ENCODE measurements around the gene USP34.

Gene USP34

DNA sequence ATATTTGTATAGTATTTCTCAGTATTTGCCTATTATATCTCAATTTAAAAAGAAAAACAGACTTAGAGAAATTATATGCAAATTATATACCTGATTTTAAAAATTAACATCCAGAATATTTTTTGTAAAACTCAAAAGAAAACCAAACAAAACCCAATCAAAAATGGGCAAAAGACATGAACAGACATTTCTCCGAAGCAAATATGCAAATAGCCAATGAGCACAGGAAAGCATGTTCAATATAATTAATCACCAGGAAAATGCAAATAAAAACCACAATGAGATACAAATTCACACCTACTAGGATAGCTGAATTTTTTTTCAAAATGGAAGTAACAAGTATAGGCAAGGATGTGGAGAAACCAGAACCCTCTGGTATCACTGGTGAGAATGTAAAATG lies 108.0 kb downstream of the USP34 start:
- no peak for DNase-seq

DNA sequence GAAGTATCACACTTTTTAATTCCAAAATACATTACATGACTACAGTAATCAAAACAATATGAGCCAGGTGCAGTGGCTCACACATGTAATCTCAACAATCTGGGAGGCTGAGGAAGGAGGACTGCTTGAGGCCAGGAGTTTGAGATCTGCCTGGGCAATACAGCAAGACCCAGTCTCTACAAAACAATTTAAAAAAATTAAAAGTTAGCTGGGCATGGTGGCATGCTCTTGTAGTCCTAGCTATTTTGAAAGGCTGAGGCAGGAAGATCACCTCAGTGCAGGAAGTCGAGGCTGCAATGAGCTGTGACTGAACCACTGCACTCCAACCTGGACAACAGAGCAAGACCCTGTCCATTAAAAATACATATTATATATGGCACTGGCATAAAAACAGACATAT lies 109.8 kb downstream of the USP34 start:
- no peak for DNase-seq

DNA sequence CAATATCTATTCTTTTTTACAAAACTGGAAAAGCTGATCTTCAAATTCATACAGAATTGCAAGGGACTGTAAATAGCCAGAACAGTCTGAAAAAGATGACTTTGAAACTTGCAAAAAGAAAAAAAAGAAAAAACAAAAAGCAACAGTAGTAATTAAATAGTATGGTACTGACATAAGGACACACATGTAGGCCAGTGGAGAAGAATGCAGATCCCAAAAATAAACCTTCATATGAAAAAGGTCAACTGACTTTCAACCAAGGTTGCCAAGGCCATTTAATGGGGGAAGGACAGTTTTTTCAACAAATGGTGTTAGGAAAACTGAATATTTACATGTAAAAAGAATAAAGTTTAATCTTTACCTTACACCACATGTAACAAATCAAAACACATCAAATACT lies 111.8 kb downstream of the USP34 start:
- DNase-seq: no peak

DNA sequence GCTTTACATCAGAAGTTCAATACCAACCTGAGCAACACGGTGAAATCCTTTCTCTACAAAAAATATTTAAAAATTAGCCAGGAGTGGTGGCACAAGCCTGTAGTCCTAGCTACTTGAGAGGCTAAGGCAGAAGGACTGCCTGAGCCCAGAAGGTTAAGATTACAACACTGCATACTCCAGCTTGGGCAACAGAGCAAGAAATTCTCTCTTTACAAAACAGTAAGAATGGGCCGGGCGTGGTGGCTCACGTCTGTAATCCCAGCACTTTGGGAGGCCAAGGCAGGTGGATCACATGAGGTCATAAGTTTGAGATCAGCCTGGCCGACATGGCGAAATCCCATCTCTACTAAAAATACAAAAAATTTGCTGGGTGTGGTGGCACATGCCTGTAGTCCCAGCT lies 113.2 kb downstream of the USP34 start:
- no peak for DNase-seq

DNA sequence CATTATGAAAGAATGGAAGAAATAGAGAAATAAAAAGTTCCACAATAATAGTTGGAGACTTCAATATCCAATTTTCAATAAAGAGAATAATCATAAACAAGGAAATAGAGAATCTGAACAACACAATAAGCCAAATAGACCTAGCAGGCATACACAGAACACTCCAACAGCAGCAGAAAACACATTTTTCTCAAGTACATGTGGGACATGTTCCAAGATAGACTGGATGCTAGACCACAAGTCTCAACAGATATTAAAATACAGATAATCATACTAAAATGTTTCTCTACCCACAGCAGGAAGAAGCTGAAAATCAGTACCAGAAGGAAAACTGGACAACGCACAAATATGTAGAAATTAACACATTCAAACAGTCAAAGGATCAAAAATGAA lies 113.9 kb downstream of the USP34 start:
- no peak for DNase-seq

DNA sequence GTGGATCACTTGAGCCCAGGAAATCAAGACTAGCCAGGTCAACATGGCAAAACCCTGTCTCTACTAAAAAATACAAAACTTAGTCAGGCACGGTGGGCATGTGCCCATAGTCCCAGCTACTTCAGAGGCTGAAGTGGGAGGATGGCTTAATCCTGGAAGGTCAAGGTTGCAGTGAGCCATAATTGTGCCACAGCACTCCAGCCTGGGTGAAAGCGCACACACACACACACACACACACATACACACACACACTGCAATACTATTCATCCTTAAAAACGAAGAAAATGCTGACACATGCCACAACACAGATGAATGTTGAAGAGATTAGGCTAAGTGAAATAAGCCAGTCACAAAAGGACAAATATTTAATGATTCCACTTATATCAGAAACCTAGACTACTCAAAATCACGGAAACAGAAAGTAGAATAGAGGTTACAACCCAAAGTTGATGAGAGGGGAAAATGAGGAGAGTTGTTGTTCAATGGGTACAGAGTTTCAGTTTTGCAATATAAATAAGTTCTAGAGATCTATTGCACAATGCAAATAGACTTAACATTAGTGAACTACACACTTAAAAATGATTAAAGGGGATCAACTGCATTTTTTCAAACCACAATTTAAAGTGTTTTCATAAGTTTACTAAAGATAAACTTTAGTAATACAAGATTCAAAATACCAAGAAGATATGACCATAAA lies 114.5 kb downstream of the USP34 start:
- DNase-seq: no peak

DNA sequence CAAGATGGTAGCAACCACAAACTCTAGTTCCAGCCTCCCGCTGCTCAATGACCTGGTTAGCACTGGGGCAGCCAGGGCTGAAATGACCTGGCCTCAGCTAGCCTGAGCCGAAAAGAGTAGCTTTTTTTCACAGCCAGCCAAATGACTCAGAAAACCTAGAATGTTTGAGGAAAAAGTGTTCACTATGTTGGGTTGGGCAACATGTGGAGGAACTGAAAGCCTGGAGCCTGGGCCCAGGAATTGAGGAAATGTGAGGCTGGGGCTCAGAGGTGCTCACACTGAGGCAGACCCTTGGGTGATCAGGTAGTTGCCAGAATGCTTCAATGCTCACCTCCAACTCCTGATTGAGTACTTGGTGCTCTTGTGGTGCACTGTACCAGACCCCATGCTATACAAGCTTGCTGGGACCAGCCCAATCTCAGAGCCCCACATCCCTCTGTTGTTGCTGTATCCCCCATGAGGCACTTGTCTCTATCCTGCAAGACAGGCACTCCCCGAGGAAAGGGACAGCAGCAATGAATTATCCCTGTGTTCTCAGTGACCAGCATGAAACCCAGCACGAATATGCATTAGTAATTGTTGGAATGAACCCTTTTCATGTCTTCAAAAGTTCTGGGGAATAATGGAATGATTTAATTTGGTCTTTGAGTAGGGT lies 116.2 kb downstream of the USP34 start:
- DNase-seq: no peak

DNA sequence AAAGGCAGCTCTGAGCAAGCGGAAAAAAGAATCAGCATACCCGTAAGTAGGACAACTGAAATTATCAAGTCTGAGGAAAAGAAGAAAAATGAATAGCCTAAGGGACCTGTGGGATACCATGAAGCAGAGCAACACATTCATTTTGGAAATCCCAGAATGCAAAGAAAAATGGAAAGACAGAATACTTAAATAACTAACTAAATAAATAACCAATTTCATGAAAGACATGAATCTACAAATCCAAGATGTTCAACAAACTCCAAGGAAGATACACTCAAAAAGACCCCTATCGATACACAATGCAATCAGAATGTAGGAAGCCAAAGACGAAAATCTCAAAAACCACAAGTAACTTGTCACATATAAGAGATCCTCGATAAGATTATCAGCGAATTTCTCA lies 117.0 kb downstream of the USP34 start:
- no peak for DNase-seq

DNA sequence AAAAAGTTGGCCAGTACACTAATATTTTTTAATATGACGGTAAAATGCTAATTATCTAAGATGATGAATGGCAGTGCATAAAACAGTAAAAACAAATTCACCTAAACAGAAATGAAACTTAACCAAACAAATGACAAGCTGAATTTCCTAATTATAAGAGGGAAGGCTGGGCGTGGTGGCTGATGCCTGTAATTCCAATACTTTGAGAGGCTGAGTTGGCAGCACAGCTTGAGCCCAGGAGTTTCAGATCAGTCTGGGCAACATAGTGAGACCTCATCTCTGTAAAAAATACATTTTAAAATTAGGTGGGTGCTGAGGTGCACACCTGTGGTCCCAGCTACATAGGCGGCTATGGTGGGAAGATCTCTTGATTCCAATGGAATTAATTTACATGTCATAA lies 120.1 kb downstream of the USP34 start:
- DNase-seq: no peak

DNA sequence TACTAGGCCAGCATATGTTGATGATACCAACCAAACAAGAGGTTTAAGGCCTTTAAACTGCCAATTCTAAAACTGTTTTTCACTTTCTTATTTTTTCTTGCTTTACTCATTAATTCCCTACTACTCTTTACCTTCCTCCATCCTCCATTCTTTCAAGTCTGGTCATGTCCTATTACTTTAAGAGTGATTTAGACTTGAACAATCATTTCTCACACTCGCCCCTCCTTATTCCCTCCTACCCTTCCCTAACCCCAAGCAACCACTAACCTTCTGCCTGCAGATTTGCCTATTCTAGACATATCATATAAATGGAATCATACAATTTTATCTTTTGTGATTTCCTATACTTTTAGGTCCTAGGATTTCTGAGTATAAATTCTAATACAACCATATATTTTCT lies 127.7 kb downstream of the USP34 start:
- DNase-seq: no peak

DNA sequence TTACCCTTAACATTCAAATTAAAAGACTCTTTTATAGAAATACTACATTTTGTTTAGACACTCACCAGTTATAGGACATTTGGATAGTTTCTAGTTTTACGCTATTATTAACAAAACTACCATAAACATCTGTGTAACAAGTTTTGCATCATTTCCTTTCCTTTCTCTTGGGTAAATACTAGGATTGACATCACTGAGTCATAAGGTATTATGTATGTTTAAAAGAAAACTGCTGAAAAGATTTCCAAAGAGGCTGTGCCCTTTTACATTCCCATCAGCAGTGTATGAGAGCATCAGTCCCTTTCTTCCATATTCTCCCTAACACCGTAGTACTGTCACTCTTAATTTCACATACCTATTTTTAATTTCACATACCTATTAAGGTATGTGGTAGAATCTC lies 130.6 kb downstream of the USP34 start:
- no peak for DNase-seq

DNA sequence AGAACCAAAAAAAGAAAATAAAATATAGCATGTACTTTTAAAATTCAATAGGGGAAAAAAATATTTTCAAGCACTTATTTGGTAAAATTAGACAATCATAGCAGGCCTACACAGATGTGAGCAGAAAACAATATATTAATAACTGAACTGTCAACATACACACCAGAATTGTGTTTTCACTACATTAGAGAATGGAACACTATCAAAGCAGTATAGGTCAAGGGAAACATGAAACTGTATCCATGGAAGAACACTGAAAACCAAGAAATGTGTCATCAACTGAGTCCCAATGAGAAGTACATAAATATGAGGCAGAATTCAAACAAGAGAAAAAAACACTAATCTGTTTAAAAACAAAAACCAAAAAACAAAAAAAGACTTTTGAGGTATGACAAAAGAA lies 132.4 kb downstream of the USP34 start:
- no peak for DNase-seq

DNA sequence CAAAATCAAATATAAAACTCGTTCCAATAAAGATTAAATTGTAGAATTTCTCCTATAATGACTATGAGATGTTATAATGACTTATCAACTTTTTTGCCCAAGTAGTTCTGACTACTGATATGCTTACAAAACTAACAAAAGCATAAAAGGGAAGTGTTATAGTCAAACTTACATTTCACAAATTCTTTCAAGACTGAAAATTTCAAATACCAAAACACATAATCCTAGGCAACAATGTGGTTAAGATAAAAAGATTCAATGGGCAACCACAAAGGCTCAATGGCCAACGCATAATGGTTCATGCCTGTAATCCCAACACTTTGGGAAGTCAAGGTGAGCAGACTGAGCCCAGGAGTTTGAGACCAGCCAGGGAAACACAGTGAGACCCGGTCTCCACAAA lies 135.7 kb downstream of the USP34 start:
- no peak for DNase-seq

DNA sequence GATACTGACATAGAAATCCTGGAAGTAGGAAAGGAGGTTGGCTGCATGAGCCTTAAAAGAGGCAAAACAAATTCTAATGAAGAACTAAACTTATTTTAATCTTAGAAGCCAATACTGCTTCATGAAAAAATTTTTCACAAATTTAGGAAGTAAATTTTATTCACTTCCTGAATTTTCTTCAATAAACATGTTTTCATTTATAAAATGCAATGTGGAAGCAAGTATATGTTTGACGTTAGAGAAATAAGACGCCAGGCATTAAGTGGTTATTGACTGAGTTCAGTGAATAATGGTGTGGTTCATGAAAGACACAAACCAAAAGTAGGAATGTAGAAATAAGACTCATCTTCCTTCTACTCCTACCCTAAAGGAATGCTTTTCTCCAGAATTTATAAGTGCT lies 136.4 kb downstream of the USP34 start:
- no peak for DNase-seq

DNA sequence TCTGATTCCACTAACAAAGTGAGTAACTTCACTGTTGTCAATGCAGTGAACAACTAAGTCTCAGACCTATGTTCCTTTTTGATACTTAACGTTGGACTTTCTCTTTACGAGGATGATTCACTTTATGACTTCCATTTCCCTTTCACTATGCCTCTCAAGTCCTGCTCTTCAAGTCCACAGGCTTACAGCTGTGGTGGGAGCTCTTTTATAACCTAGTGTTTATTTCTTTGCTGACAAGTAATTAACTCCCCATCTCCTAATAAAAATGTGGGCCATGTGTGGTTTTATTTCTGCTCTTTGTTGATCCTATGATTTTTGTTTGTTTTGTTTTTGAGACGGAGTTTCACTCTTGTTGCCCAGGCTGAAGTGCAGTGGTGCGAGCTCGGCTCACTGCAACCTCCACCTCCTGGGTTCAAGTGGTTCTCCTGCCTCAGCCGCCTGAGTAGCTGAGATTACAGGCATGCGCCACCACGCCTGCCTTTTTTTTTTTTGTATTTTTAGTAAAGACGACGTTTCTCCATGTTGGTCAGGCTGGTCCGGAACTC lies 142.1 kb downstream of the USP34 start:
- no peak for DNase-seq

DNA sequence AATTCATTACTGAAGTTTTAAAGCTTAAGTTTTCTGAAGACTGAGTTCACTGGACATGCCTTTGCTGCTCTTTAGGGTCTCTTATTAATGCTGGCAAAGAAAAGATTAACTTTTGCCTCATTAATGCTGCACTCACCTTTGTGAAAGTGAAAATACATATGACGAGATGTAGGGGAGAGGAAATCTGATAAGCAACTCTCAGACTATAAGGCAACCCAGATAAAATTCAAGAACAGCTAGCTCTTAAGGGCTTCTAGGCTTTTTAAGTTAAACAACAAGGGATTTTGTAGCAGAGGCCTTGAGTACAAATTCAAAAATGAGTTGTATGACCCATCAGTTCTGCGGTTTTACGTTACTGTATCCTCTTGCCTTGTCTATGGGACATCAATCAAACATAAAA lies 143.7 kb downstream of the USP34 start:
- DNase-seq: no peak

DNA sequence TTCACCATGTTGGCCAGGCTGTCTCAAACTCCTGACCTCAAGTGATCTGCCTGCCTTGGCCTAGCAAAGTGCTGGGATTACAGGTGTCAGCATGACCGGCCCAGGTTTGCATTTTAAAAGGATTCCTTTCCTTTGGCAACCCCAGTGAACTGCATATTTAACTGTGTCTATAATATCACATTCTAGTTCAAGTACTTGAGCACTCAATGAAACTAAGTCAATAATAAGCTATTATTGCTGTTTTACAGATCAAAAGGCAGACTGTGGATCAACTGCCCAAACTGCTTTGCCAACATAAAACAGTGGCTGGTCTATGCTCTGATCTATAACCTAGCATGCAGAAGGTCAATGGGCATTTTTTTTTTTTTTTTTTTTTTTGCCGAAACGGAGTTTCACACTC lies 144.5 kb downstream of the USP34 start:
- DNase-seq: no peak

DNA sequence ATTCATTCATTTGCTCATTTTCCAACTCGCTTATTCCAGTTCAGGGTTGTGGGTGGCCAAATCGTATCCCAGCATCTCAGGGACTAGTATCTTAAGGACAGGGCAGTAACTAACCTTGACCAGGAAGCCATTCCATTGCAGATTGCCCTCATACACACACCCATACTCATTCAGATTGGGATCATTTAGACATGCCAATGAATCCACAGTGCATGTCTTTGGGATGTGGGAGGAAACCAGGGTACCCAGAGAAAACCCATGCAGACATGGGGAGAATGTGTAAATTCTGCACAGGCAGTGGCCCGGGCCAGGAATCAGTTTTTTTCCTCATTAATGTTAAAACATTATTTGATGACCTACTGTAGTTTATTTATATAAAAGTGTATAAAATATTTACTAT lies 150.7 kb downstream of the USP34 start:
- no peak for DNase-seq

DNA sequence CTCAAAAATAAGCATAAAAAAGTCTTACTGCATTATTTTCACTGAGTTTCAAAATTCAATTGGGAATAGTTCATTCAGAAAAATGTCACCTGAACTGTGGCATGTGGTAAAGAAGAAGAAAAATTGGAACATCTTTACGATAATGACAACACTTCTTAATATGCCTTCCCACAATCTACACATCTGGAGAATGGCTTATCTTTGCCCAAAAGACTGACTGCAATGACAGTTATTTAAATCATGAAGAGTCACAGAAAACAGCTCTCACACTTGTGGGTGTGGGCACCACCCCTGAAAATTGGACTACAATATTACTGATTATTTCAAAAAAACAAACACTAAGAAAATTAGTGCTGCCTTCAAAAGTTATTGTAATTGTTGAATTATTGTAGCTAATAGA lies 152.3 kb downstream of the USP34 start:
- no peak for DNase-seq

DNA sequence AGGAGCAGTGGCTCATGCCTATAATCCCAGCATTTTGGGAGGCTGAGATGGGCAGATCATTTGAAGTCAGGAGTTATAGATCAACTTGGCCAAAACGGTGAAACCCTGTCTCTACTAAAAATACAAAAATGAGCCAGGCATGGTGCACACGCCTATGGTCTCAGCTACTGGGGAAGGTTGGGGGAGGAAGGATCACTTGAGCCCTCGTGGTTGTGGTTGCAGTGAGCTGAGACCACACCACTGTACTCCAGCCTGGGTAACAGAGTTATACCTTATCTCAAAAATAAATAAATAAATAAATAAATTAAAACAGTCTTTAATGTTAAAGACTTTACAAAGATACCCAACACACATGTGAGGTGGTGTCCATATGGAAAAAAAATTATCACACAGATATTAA lies 174.9 kb downstream of the USP34 start:
- no peak for DNase-seq

DNA sequence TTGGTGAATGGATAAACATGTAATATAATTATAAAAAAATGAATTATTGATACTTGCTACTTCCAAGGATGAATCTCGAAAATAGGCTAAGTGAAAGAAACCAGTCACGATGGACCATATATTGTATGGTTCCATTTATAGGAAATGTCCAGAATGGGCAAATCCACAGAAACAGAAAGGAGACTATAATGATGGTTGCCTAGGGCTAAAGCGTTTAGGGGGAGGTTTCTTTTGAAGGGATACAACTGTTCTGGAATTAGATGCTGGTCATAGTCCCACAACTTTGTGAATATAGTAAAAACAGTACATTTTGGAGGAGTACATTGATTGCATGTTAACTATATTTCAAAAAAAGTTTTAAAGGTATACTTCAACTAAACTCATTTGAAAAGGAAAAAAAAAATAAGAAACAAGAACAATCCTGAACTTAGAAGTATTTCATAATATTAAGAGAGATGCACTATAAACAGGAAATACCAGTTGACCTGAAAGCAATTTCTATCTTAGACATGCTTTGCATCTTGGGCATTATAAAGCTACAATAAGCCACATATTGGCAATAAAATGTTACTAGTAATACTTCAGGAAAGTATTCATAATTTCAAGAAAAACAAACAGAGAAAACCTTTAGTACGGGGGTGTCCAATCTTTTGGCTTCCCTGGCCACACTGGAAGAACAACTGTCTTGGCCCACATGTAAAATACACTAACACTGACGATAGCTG lies 178.9 kb downstream of the USP34 start:
- no peak for DNase-seq

DNA sequence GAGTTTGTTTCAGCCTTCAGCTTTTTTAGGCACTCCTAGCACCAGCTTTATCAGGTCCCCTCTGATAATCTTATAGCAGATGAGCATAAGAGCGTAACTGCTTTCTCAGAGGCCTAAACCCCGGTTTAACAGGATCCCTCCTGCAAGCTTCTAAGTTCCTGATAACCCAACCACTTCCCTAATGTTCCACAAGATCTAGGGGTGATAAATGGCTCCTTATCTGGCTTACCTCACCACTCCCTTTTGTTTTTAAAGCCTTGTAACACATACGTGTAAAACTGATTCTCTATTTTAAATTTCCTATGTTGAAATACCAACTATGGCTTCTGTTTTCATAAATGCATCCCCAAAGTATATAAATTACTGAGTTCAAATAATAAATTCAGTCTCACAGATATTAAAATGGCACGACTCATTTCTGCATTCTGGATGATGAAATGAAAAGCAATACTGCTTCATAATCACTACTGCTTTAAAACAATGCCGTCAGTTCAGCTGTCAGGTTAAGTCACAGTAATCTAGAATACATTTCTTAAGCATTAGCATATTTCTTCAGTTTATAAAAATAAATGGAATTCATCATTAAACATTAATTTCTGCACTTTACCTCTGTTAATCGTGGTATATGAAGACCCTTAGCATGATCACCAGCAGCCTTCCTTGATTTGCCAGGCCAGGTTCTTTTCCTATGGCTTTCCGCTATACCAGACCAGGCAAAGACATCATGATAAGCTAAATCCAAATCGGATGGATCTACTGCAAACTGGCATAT lies 182.6 kb downstream of the USP34 start:
- DNase-seq: no peak

DNA sequence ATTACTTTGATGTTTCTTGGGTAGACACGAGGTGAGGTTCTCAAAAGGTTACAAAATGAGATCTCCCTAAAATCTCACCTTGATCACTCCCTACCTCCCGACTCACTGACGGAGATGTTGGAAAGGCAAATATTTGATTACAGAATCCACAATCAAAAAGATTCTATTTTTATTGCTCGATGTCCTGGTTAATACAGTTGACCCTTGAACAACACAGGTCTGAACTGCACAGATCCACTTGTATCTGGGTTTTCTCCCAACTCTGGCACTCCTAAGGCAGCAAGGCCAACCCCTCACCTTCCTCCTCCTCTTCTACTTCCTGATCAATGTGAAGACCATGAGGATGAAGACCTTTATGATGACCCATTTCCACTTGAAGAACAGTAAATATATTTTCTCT lies 183.6 kb downstream of the USP34 start:
- DNase-seq: no peak

All from activated CD8-positive, alpha-beta memory T cell treated with anti-CD3 and anti-CD28 coated beads for 24 hours (primary cell).